Subcutaneous adipose tissue (tissue), 4 donors: ENCODE data around the gene ZFP42. TPM values are rescaled to one million over a fixed set of nuclear protein-coding genes. Genes with fewer than 3 reads are reported as not detected.

Source experiments
- total RNA-seq, 4 donors: library from RNA; depleted of rRNA; stranded (reverse); fragments of >200 nt; gene quantifications; one replicate each; pipeline ENCODE4 v1.1.0, GENCODE V29; 2016
- TF ChIP-seq, protein P1 (sequence below): fragments of 450-650 bp; IDR thresholded peaks from one replicate; pipeline ENCODE4 v1.5.1; 2016; ENCODE audit warnings: low read depth, mild to moderate bottlenecking, control low read depth, antibody characterized with exemption, moderate library complexity

Gene ZFP42
- not detected for total RNA-seq

- TF ChIP-seq, protein P1, sequence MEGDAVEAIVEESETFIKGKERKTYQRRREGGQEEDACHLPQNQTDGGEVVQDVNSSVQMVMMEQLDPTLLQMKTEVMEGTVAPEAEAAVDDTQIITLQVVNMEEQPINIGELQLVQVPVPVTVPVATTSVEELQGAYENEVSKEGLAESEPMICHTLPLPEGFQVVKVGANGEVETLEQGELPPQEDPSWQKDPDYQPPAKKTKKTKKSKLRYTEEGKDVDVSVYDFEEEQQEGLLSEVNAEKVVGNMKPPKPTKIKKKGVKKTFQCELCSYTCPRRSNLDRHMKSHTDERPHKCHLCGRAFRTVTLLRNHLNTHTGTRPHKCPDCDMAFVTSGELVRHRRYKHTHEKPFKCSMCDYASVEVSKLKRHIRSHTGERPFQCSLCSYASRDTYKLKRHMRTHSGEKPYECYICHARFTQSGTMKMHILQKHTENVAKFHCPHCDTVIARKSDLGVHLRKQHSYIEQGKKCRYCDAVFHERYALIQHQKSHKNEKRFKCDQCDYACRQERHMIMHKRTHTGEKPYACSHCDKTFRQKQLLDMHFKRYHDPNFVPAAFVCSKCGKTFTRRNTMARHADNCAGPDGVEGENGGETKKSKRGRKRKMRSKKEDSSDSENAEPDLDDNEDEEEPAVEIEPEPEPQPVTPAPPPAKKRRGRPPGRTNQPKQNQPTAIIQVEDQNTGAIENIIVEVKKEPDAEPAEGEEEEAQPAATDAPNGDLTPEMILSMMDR, result no peak
Measured at GRCh38 chr4:187995322-187996207, at the start of gene ZFP42. TSS of gene ZFP42 (plus strand) at chr4:187995771. CDS start at chr4:188002808, 7,037 bp downstream.

DNA sequence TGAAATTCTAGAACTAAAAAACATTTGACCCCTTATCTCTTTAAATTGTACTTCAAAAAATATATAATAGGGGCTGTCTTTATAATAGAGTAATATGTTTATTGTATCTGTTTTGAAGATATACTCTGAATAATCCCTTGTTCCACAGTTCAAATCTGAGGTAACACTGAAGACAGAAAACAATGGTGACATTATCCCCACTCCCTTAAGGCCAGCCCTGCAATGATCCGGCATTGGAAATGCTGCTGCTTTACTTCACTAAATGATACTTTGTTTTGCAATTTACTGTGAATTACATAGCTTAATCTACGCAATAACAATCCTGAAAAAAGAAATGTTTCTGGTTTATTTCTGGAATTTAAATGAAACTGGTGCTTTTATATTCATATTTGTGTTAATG lies 34.4 kb upstream of the ZFP42 start:
- TF ChIP-seq, protein P1, result no peak

GRCh38 chr4:187961961-187962360 lies 33.6 kb upstream of the ZFP42 start:
- TF ChIP-seq, protein P1, result no peak

DNA sequence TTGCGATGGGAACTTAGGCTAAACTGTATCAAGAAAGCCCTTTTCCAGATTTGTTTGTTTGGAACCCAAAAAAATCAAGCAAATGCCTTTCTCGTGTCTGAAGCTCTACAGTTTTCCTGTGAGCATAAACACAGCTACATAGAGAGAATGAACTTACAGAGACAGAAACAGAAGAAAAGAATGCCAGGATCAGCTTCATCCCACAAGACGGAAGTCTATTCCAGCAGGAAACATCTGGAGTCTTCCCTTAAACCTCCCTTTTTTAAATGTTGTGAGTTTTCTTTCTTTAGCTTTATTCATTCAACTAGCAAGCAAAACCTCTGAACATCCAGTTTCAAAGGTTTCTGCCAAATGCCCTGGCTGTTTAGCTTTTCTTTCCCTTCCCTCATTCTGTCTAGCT lies 32.6 kb upstream of the ZFP42 start:
- TF ChIP-seq, protein P1, result no peak

DNA sequence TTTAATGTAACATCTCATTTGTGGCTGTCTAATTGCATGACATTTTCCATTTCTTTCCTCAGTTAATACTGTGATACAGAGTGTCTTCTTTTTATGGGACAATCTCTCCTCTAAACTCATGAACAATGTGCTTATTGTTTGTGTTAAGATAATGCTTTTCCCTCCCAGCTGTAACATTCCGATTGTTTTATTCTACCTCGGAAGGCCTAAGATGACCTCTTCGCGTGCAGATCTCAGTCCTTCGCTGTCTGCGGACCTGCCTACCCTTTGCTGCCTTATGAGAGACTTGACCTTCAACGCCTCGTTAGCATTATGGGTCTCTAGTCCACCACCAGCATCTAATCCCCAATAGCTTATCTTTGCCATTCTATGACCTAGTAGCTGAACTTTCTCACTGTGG lies 29.8 kb upstream of the ZFP42 start:
- TF ChIP-seq, protein P1, result no peak

GRCh38 chr4:187972135-187972534 lies 23.4 kb upstream of the ZFP42 start:
- TF ChIP-seq, protein P1, result no peak

DNA sequence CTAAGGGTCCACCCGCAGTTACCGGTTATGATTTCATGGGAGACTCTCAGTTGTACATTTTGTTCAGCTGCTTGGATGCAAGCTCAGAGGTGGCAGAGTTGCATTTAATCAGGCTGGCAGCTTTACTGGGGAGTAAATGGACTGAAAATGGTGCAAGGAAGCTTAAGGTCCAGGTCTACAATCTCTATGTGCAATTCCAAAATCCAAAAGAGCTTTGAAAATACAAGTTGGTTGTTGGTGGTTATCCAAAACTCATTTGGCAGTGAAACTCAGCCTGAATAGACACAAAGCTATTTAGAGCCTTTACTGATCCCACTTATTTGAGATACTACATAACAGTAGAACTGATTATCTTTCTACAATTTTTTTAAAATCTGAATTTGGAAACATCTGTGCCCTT lies 11.8 kb upstream of the ZFP42 start:
- TF ChIP-seq, protein P1, result no peak
